Cardiac muscle cell (in vitro differentiated cells and primary cell): ENCODE data around the gene SMIM21. TPM values are rescaled to one million over a fixed set of nuclear protein-coding genes. Genes with fewer than 3 reads are reported as not detected.

Experiments
- DNase-seq, 2 donors: peaks; one replicate each; pipeline versions ENCODE4 v3.0.0 to v3.0.0-alpha.2; 2010 to 2017; ENCODE audit warnings: low read depth in 1 of 2, low spot score in 1 of 2
- H3K27ac ChIP-seq: fragments of 200-600 bp; sonication (generic); 2 replicates; pipeline ENCODE4 v1.5.1; 2016
- H3K27me3 ChIP-seq: fragments of 200-600 bp; sonication (generic); 2 replicates; pipeline ENCODE4 v1.6.0; 2016; ENCODE audit warnings: control low read depth
- H3K36me3 ChIP-seq: fragments of 200-600 bp; sonication (generic); 2 replicates; pipeline ENCODE4 v1.5.1; 2016; ENCODE audit warnings: control low read depth
- H3K4me1 ChIP-seq: fragments of 200-600 bp; sonication (generic); 2 replicates; pipeline ENCODE4 v1.8.1; 2017; ENCODE audit warnings: low read depth, mild to moderate bottlenecking, mixed run types
- H3K4me3 ChIP-seq: fragments of 200-600 bp; sonication (generic); 2 replicates; pipeline ENCODE4 v1.5.1; 2016; ENCODE audit warnings: mild to moderate bottlenecking
- H3K9me3 ChIP-seq: fragments of 200-600 bp; sonication (generic); 2 replicates; pipeline ENCODE4 v1.5.1; 2017; ENCODE audit warnings: low read depth, mild to moderate bottlenecking, control low read depth
- polyA plus RNA-seq: library from polyadenylated mRNA; unstranded; fragments of >200 nt; fragmentation: Nextera tagmentation; extraction: Ambion mirVana; gene quantifications from 2 replicates; pipeline ENCODE4 v1.2.1, GENCODE V29; 2016
- total RNA-seq: library from RNA; depleted of rRNA; stranded (reverse); fragments of >200 nt; gene quantifications from 2 replicates; pipeline ENCODE4 v1.2.3, GENCODE V29; 2016
- TF ChIP-seq, protein P1 (sequence below): IDR thresholded peaks from 2 replicates; pipeline ENCODE4 v1.5.1; 2012; ENCODE audit warnings: low read depth, mild to moderate bottlenecking, low read length

Gene SMIM21
- total and polyA plus RNA-seq, 2 experiments from 2014 or later = not detected

DNA sequence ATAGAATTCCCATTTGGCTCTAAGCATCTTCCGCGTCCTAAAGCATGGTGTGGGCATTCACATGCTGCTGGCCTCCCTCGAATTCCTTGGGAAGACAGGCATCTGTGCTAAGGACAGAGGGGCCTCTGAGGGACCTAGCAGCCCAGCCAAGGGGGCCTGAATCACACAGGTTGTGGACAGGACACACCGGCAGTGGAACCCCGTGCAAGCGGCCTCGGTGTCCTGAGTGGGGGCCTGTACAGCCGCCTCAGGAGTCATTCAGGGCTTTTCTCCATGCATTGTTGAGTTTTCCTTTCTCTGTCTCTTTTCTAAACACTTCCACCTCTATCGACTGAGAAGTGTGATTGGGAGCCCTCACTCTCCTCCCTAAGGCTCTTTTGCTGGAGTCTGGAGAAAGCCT is 44.3 kb upstream of the SMIM21 start:
- TF ChIP-seq, protein P1, sequence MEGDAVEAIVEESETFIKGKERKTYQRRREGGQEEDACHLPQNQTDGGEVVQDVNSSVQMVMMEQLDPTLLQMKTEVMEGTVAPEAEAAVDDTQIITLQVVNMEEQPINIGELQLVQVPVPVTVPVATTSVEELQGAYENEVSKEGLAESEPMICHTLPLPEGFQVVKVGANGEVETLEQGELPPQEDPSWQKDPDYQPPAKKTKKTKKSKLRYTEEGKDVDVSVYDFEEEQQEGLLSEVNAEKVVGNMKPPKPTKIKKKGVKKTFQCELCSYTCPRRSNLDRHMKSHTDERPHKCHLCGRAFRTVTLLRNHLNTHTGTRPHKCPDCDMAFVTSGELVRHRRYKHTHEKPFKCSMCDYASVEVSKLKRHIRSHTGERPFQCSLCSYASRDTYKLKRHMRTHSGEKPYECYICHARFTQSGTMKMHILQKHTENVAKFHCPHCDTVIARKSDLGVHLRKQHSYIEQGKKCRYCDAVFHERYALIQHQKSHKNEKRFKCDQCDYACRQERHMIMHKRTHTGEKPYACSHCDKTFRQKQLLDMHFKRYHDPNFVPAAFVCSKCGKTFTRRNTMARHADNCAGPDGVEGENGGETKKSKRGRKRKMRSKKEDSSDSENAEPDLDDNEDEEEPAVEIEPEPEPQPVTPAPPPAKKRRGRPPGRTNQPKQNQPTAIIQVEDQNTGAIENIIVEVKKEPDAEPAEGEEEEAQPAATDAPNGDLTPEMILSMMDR = no peak

DNA sequence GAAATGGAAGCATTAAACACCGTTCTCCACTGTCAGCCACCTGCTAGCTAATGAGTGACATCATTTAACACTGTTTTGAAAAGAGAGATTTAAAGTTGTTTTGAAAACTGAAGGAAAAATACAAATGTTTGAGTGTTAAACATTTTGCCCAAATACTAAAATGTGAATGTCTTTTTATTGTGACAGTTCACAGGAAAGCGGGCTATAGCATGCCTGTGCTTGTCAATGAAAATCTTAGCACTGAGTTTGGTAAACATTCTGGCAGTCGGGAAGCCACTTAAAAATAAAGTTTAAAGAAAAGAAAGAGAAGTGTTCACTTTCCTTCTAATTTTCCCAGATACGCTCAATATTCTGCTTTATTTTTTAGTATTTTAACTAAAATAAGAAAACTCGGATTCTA is 40.3 kb upstream of the SMIM21 start:
- no peaks in the 10 kb centered on the region for H3K36me3 ChIP-seq
- H3K9me3 ChIP-seq = no peaks in the 10 kb centered on the region
- H3K27me3 ChIP-seq = no peaks in the 10 kb centered on the region
- no peaks in the 10 kb centered on the region for H3K4me1 ChIP-seq
- no peak overlapping the region for H3K4me3 ChIP-seq
- no peak for DNase-seq
- TF ChIP-seq, protein P1 = no peak
- no peak overlapping the region for H3K27ac ChIP-seq

More for the DNA sequence above, 44.3 kb upstream of the SMIM21 start:
- no peaks in the 10 kb centered on the region for H3K36me3 ChIP-seq
- H3K9me3 ChIP-seq = no peaks in the 10 kb centered on the region
- H3K27ac ChIP-seq = no peak overlapping the region
- H3K4me3 ChIP-seq = no peak overlapping the region
- H3K4me1 ChIP-seq = no peaks in the 10 kb centered on the region
- no peaks in the 10 kb centered on the region for H3K27me3 ChIP-seq
- no peak for DNase-seq

DNA sequence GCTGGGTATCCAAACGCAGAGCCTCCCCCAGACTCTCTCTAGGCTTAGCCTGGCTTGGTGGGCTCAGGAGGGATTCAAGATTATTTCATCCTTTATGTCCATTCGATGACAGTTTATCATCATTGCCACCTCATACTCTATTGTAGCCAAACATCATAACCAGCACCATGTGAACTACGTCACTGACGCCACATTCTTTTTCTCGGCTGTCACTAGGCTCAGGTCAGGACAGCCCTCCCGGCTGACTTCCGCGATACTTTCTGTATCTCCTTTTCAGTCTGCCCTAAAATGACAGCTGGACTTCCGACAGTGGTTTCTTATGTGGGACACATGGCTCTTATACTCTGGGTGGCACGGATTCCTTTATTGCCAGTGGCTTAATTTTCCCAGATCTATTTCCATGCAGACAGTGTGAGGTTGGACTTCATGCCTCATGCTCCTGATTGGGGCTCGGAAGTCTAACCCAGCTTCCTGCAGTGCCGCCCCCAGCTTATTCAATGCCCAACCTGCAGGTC is 39.8 kb upstream of the SMIM21 start:
- H3K4me3 ChIP-seq = no peak overlapping the region

DNA sequence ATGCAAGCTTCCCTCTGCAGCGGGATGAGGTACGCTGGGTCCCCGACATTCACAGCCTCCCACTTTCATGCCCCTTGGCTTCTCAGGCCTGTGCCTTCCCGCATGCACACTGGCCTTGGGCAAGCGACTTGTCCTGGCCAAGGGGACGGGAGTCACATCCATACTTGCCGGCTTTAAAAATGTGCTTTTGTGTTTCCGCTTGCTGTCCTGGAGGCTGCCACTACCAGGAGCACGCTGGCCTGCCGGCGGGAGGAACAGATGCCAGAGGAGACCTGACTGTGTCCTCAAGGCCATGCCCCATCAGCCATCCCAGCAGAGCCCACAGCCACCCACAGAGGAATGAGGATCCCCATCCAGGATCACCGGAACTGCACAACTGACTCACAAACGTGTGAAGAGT is 36.9 kb upstream of the SMIM21 start:
- H3K4me3 ChIP-seq = no peak overlapping the region
- TF ChIP-seq, protein P1 = no peak
- H3K9me3 ChIP-seq = no peaks in the 10 kb centered on the region
- peaks cover 3% of the 10 kb centered on the region for H3K4me1 ChIP-seq
- no peak overlapping the region for H3K27ac ChIP-seq
- H3K27me3 ChIP-seq = no peaks in the 10 kb centered on the region
- H3K36me3 ChIP-seq = no peaks in the 10 kb centered on the region
- DNase-seq = no peak

More for the DNA sequence above, 39.8 kb upstream of the SMIM21 start:
- TF ChIP-seq, protein P1 = no peak
- Histone ChIP-seq H3K4me1 (peaks cover 3% of the 10 kb centered on the region), H3K36me3 (no peaks in the 10 kb centered on the region), H3K27ac (no peak overlapping the region), H3K9me3 (no peaks in the 10 kb centered on the region), H3K27me3 (no peaks in the 10 kb centered on the region)
- no peak for DNase-seq

DNA sequence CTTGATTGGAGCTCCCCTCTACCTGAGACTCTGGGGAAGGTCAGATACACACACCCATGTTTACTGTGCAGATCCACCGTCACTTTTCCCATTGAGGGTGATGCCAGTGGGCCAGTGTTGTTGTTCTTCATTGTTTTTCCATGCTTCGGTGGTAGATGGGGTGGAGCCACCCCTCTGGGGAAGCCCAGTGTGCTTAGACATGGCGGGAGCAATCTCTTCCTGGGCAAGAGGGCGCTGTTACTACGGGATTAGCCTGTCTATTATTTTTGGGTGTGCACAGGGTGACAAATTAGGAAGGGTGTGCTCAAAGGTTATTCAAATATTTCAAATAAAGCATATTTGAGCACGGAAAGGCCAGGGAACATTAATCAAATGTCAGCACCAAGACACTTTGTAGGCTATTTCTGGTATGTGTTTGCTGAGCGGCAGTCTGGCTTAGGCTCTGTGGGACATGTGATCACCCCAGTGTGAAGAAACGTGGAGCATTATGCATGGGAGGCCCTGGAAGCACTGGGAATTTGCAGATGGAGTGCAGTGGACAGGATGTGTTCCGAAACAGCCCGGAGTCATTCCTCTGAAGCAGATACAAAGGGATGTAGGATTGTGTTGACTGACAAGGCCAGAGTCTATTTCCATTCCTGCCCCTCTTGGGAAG is 34.8 kb upstream of the SMIM21 start:
- H3K4me1 ChIP-seq = peaks cover 3% of the 10 kb centered on the region
- no peaks in the 10 kb centered on the region for H3K9me3 ChIP-seq
- no peaks in the 10 kb centered on the region for H3K27me3 ChIP-seq
- peak in 1 of 2 donors; percentile 55 for DNase-seq
- TF ChIP-seq, protein P1 = no peak
- peak overlapping the region; percentile 28 for H3K27ac ChIP-seq
- no peaks in the 10 kb centered on the region for H3K36me3 ChIP-seq
- H3K4me3 ChIP-seq = no peak overlapping the region
